HEK293 (cell line): ENCODE results near the gene ZNF618.

Source experiments
- CTCF ChIP-seq: fragments of 450-650 bp; formaldehyde crosslinking; IDR thresholded peaks from 2 replicates; pipeline ENCODE4 v1.5.1; 2016; ENCODE audit warnings: missing biosample characterization, missing genetic modification characterization
- SETDB1 ChIP-seq: IDR thresholded peaks from one replicate; pipeline ENCODE4 v1.6.1; 2017; ENCODE audit warnings: mild to moderate bottlenecking, low read length, moderate library complexity, mixed read lengths; ENCODE audit not compliant: insufficient read length
- SP2 ChIP-seq: fragments of 450-650 bp; formaldehyde crosslinking; IDR thresholded peaks from 2 replicates; pipeline ENCODE4 v1.5.1; 2016; ENCODE audit warnings: missing biosample characterization, missing genetic modification characterization
- ZNF426 ChIP-seq: fragments of 450-650 bp; formaldehyde crosslinking; IDR thresholded peaks from 2 replicates; pipeline ENCODE4 v1.5.1; 2017; ENCODE audit warnings: missing biosample characterization, missing genetic modification characterization, mild to moderate bottlenecking, inconsistent platforms, moderate library complexity

DNA sequence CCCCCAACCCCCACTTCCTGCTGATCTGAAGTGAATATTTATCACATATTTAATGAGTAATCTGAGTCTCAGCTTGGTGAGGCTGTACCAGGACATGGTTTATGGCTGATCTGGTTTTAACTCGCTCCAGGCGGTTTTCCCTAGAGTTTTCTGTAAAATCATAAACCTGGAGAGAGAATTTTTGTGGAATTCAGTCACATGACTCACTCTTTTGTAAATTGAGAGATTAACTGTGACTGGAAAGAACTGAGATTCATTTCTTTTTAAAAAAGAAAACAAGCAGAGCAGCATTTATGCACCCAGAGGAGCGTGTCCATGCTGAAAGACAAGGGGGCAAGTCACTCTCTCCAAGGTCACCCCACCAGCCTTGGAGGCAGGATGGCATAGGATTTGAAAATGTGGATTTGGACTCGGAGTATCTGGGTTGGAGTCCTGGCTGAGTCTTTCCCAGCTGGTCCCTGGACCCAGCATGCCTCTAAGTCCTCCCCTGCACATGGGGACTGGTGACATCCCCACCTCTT lies 81.8 kb downstream of the ZNF618 start:
- TF ChIP-seq SETDB1: no peak
- TF ChIP-seq ZNF426 (tag by site-specific recombination): no peak
- TF ChIP-seq CTCF (tag by site-specific recombination): no peak
- TF ChIP-seq SP2 (tag by site-specific recombination): no peak
